GM18858 (cell line): Measurements from ENCODE around the gene SHISA8.

Experiments used
- ATAC-seq: cut with Tn5 transposase; IDR thresholded peaks from one replicate; pipeline ENCODE4 v1.9.1; 2021; ENCODE audit not compliant: unreplicated experiment

SHISA8 gene

GRCh38 chr22:41915786-41916493, 1.1 kb upstream of the SHISA8 start:
- ATAC-seq: no peak

- no peak for ATAC-seq
Observed at GRCh38 chr22:41914611-41915034, 251 bp downstream of the SHISA8 start.

GRCh38 chr22:41913842-41914534, 886 bp downstream of the SHISA8 start:
- ATAC-seq: no peak

GRCh38 chr22:41913040-41913719, 1.7 kb downstream of the SHISA8 start:
- ATAC-seq: no peak

GRCh38 chr22:41912338-41913039, 2.4 kb downstream of the SHISA8 start:
- no peak for ATAC-seq

- ATAC-seq: no peak
Observed at GRCh38 chr22:41911001-41911611, 3.8 kb downstream of the SHISA8 start.

GRCh38 chr22:41910050-41911000, 4.5 kb downstream of the SHISA8 start:
- ATAC-seq: no peak

GRCh38 chr22:41909310-41910049, 5.4 kb downstream of the SHISA8 start:
- ATAC-seq: no peak

- ATAC-seq: no peak
Observed at GRCh38 chr22:41908411-41909309, 6.2 kb downstream of the SHISA8 start.

- no peak for ATAC-seq
Observed at GRCh38 chr22:41907436-41908401, 7.2 kb downstream of the SHISA8 start.

- no peak for ATAC-seq
Observed at GRCh38 chr22:41906822-41907221, 8.1 kb downstream of the SHISA8 start.

- no peak for ATAC-seq
Observed at GRCh38 chr22:41905411-41906202, 9.3 kb downstream of the SHISA8 start.

GRCh38 chr22:41904450-41905410, 10.1 kb downstream of the SHISA8 start:
- no peak for ATAC-seq

GRCh38 chr22:41902932-41903421, 11.9 kb downstream of the SHISA8 start:
- no peak for ATAC-seq

- no peak for ATAC-seq
Observed at GRCh38 chr22:41902016-41902415, 12.9 kb downstream of the SHISA8 start.
